HG03378 (cell line): ENCODE measurements around the gene ZDHHC20.

Experiments
- ATAC-seq: cut with Tn5 transposase; IDR thresholded peaks from one replicate; pipeline ENCODE4 v1.9.1; 2021; ENCODE audit warnings: mild to moderate bottlenecking, moderate library complexity; ENCODE audit not compliant: unreplicated experiment

The ZDHHC20 gene

DNA sequence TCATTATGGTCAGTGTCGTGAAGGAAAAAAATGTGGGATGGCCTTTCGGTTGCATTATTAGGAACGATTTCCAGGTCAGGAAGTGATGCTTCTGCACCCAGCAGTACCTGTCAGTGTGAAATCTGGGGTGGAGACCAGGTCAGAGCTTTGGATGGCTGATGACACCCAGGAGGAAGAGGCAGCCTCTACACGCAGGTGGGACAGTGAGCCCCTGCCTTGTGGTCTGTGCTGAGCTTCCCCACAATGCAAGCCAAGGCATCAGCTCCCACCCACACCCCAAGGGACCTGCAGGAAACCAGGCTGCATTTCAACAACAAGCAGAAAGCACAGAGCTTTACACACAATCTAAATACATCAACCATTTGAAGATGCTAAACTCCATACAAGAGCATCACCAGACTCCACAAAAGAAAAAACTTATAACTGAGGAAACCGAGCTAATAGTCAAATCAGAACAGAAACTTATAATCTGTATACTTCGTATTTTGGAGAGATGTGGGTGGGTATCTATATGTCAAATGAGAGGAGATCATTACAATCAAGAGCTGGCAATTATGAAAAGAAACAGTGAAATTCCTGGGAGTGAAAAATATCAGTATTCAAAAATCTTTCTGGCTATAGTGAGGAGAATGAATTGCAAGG lies 130.1 kb downstream of the ZDHHC20 start:
- ATAC-seq = peak; percentile 36

DNA sequence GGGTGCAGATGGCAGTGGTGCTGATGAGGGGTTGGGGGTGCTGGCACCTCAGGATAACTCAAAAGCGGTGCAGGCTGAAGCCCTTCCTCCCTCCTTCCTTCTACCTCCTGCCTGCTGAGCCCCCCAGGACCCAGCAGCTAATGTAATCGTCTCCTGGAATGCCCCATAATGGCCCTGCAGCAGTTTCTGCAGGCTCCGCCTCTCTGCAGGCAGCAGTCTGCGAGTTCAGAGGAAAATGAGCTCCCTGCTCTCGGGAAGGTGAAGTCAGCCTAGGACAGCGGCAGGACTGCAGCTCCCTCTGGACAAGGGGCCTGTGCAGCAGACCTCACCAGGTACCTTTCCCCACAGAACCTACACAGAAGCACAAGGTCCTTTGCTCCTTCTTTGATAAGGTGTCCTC lies 130.9 kb downstream of the ZDHHC20 start:
- ATAC-seq = no peak

DNA sequence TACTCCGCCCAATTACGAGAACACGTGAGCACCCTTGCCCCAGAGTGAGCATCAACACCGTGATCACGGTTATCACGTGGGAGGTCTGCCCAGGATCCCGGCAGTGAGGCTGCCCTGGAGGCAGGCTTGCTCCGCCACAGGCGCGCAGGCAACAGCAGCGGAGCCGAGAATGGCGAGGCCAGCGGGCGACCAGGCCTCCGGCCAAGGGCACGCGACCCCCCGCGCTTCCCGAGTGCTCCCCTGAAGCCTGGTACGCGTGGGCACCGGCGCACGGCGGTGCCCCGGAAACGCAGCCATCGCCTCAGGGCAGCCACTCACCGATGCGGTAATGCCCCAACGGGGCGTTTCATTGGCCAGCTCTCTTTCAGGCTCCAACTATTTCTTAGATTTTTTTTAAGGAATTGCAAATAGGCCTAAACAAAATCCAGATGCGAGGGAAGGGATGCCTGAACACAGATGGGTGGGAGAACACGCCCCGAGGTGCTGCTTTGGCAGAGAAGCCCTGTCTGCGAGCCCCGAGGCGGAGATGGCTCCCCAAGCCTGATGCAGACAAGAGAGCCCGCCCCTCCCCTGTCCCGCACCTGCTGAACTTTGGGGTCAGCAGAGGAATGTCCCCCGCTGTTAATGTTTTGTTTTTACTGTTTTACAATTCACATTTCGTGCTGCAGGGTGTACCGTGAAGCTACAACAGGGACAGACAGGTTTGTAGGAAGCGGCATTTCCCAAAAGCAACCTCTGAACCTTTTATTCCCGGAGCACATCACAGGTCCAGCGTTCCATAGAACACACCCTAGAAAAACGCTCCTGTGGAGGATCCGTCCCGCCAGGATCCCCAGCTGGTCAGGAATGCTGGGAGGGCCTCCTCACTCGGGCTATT lies 132.7 kb downstream of the ZDHHC20 start:
- ATAC-seq = no peak

DNA sequence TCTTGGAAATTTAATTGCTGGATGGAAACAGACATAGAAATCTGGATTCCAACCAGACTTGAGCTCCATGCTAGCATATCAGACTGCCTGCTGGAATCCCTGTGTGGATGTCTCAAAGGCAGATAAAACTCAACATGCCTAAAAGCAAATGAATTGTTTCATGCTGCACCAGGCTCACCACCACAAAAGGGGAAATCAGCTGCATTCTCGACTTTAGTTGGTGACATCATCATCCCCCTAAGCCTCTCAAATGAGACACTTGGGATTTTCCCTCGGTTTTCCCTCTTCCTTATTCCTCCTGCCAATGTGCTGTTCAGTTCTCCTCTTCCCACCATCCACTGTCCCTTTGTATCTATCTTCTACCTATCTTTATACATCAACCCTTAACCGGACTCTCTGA lies 134.3 kb downstream of the ZDHHC20 start:
- no peak for ATAC-seq

DNA sequence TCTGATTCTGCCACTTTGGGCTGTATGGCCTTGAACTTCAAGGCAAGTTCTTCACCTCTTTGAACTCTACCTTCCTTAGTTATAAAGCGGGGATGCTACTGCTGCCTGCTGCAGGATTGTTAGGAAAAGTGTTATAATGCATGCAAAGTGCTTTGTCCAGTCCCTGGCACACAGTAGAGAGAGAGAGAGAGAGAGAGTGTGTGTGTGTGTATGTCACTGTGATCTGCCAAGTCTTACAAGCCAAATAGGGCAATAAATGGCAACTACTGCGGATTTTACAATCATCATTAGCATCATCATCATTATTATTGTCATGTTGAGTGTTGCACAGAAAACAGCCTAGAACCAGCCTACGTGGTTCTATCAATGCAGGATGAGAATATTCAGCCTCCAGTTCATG lies 136.1 kb downstream of the ZDHHC20 start:
- no peak for ATAC-seq
